DMS153 treated with DMSO at 0.1 percent for 48 hours (cell line): ENCODE results near the gene RASSF4.

Experiments used
- DNase-seq: peaks from one replicate; lab custom pipeline; 2025; ENCODE audit not compliant: unreplicated experiment; lab: John Stamatoyannopoulos, UW

The RASSF4 gene

DNA sequence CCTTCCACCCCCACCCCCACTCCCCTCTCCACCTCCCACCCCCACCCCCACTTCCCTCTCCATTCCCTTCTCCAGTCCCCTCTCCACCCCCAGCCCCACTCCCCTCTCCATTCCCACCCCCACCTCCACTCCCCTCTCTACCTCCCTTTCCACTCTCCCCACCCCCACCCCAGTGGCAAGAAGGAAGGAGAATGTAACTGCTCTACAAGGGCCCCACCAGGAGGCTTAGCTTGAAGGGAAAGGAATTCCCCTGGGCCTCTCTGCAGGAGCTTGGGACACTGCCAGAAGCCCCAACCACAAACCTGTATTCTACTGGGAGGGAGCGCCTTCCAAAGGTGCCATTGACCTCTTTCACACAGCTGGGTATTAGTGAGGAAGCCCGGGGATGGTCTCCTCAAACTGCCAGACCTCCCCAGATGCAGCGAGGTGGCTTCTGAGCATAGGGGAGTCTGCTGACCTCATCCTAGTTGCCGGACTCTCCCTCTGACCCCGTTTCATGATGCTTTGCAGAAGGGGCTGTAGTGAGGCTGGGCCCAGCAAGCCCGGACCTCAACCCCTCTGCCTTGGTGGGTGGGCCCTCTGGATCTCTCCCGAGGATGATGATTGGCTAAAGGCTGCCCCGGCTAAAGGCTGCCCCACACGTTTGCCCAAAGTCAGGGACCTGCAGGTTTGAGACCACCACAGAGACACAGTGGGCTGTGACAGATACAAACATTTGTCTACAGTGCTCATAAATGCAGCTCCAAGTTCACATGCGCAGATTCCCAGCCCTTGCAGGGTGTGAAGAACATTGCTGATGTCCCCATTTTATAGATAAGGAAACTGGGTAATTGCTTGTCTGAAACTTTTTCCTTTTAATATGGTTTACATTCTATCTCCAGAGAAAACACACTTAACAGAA is 16.1 kb downstream of the RASSF4 start:
- DNase-seq = peak; percentile 73

DNA sequence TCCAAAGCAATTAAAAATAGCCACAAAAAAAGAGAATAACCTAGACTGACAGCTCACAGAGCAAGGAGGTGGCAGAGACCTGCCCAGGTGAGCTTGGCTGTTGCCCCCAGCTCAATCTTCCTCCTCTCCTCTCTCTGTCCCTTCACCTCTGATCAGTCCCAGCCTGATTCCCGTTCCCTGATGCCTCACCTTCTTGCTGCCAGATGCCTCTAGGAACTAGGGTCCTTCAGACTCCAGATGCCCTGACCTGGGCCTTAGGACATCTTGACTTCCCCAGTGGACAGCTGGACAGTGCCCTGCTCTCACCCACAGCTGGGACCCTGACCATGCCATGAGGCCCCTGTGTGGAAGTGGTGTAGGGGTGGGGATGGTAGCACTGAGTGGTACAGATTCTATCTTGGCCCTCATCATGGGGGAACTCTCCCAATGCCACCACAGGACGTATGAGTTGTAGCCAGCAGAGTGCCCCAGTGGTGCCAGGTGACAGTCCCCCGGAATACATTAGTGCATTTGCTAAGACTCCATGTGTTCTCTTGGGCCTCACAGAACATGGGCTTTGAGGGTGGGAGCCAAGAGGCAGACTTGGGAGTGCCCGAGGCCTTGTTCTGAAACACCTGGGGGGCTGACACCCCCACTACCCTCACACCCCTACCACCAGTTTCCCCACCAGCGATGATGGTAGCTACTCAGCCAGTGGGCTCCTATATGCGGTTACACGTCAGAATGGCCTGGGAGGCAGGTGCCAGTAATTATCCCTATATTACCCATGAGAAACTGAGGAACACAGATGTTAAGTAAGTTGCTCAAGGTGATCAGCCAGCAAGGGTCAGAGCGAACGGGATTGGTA is 17.0 kb downstream of the RASSF4 start:
- no peak for DNase-seq

DNA sequence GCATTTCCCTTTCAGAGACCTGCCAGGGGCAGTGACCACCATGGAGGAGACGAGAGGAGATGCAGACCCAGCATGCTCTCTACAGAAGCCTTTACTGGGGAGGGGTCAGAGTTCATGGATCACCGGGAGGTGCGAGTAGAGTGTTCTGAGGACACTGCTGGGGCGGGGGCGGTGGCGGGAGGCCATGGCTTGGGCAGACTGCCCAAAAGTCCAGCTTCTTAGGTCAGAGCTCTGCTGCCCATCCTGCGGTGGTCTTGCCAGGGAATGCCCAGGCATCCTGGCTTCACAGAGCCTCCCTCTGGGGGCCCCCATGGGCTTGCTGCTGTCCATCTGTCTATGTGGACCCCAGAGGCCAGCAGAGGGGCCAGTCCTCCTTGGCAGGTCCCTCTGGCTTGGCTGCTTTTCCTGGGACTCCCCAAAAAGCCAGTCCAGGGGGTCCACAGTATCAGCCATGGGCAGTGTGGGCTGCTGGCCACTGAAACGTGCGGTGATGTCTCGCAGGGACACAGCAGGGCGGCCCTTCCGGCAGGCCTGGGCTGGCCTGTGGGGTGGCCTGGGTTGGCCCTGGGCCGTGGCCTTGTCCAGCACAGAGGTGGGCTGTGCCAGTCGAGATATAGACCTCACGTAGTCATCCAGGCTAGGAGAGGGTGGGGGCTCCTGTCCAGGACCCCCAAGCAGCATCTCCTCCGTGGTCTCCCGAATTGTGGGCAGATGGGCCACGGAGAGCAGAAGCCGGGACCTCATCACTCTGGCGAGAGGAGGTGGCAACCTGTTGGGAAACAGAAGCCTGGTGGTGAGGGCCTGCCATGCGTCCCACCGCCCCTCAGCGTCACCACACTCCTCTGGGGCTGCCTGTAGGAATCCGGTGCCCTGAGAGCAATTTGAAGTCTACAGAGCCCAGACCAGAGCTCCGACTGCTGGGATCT is 17.9 kb downstream of the RASSF4 start:
- DNase-seq = no peak

DNA sequence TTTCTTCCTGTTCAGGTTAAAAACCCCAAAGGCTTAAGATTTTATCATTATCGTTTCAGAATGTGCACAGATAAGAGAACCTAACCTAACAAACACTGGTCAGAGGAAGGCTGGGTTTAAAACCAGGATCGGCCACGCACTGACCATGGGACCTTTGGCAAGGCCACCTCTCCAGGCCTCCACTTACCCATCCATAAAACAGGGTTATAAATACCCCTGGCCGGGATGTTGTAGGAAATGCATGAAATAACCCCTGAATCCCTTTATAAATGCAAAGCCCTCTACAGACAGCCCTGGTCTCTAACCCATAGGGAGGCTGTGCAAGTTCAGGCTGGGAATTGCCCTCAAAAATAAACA is 18.6 kb downstream of the RASSF4 start:
- DNase-seq = no peak

DNA sequence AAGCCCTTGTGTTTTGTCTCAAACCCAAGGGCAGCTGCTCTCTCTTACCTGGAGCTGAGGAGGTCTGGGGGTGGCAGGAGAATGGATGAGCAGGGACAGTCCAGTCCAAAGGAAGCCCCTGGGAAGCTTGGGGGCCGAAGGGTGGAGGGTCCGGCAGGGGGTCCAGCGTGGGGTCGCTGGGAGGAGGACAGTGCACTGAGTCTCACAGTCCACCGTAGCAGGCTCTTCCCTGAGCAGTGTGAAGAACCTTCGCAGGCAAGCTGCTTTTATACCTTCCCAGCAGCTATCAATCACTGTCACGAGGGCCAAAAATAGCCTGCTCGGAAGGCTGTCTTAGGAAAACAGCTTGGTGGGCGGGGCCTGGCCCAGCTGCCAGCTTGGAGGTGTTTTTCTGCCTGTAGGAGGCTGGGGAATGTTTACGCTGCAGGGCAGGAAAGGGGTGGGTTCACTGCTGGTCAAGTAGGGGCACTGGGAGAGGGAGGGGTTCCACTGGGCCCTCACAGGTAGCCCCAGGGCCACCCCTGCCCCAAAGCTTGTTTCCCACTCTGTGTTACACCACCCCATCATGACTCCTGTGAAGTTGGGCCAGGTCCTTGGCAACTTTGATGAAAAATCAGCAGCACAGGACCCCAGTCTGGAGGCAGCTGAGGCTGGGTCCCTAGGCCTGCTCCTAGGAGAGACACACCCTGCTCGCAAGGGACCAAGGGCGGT is 19.1 kb downstream of the RASSF4 start, which contains the start of gene DEPP1:
Gene DEPP1, minus strand, starts transcription at position 240 of the 711 bp plus-strand sequence. CDS start 779 bp downstream, outside the sequence.
- DNase-seq = peak; percentile 91

DNA sequence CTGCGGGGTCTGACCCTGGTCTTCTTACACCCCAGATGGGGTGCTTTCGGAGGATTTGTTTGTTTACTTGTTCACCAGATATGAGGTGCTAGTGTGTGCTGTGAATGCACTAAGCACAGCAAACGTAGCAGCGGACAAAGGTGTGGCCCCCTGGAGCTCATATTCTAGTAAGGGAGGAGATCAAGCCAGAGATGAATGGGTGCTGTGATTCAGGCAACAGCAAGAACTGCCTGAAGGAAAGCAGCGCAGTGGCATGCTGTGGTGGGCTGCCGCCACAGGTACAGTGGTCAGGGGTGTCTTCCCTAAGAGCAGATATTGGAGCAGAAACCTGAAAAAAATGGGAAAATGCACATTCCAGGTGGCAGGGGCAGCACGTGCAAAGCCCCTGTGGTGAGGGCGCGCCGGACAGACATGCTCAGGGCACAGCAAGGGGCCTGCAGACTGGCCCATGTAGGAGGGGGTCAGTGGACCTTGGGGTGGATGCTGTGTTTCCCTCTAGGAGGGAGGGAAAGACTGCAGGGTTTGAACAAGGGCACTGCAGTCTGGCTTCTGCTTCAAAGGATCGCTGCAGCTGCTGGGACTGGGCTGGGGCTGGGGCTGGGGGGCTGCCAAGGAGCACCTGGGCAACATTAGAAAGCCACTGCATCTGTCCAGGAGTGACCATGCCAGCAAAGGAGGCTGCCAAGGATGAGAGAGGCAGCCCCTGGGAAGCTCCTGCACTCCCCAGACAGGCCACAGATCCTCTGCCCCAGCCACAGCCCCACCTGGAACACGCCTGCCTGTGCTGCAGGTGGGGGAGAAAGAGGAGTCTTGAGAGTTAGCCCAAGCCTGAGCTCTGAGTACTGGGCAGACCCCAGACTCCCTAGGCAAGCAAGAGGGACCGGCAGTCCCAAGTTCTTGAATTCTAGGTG is 19.9 kb downstream of the RASSF4 start:
- DNase-seq = no peak

DNA sequence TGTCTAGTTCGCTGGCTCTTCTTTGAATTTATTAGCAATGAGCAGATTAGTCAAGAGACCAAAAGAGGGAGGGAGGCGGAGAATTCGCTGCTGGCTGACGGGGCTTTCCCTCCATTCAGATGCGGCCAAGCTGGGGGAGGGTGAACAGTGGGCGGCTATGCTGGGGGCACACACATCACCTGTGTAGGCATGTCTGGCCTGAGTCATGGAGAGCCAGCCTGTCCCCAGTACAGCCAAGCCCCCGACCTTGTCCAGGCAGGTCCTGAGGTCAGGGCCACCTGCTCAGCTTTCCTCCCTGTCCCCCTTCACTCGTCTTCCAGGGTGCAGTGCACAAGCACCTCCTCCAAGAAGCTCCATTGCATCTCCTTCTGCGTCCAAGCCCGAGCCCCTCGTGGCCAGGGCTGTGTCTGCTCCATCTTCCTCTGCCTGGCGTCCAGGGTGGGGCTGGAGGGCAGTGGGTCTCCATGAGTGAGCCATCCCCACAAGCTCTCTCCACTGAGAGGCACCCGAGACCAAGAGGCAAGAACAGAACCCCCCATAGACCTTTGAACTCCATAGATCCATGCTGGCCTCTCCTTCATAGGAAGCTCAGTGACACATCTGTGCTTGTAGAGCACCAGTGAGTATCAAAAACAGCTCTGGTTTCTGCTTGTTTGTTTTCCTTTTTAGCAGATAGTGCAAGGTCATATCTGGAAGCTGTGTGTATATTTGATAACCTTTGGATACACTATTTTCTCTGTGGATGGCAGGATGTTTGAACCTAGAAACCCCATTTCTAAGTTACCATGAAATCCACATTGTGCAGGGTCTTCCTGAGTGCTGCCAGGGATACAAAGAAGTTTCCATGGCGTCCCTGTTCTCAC is 20.9 kb downstream of the RASSF4 start:
- no peak for DNase-seq

DNA sequence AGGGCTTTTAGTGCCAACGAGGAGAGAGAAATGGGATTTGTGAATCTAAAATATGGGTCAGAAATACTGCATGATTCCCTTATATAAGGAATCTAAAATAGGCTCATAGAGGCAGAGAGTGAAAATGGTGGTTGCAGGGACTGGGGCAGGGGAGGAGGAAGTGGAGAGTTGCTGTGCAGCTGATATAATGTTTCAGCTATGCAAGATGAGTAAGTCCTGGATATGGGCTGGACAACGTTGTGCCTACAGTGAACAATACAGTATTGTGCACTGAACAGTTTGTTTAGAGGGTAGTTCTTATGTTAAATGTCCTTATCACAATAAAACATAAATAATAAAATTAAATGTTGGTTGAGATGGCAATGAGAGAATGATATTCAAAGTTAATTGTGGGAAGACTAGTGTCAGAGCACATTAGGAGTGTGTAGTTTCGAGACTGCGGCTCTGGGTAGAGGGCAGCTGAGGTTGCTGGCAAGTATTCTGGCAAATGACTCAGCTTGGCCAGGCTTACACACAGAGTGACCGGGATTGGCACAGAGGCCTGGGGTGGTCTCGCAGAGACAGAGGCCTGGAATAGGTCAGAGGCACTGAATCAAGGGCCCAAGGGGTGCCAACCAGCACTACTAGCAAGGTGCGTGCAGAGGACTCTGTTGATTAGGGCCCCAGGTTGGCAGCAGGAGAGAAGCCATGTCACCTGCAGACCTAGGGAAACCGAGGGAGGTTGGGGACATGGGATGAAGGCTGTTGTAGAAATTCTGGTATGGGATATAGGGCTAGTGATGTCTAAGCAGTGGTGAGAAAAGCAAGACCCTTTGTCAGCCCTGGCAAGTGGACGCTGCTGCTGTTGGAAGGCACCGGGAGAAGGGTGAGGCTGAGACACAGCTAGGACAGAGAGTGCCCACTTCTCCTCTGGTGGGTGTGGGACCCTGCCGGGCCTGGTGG is 21.8 kb downstream of the RASSF4 start:
- no peak for DNase-seq

DNA sequence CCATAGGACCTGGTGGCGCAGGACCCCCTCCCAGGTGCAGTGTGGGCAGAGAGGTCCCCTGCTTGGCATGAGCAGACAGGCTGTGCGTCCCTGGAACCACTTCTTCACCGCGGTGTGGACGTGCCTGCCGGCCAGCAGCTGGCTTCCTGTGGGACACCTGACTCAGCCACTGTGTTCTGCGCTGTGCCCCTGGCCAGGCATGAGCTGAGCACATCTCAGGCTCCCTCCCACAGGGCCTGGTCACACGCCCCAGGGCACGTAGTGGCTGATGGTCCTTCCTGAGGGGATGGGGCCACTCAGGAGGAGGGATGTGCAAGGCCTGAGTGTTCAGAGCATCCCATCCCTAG is 22.5 kb downstream of the RASSF4 start:
- no peak for DNase-seq

DNA sequence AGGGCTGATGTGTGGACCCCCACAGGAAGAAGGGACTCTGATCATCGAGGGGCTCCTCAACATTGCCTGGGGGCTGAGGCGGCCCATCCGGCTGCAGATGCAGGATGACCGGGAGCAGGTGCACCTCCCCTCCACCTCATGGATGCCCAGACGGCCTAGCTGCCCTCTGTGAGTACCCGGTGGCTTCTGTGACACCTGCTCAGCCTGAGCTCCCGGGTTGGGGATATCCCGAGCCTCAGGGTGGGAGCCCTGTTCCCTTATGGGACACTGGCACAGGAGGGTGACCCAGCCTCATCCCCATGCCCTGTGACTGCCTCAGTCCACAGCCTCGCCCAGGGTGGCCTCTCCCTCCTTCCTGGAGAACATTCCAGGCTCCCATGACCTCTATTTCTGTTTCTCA is 22.9 kb downstream of the RASSF4 start:
- no peak for DNase-seq

DNA sequence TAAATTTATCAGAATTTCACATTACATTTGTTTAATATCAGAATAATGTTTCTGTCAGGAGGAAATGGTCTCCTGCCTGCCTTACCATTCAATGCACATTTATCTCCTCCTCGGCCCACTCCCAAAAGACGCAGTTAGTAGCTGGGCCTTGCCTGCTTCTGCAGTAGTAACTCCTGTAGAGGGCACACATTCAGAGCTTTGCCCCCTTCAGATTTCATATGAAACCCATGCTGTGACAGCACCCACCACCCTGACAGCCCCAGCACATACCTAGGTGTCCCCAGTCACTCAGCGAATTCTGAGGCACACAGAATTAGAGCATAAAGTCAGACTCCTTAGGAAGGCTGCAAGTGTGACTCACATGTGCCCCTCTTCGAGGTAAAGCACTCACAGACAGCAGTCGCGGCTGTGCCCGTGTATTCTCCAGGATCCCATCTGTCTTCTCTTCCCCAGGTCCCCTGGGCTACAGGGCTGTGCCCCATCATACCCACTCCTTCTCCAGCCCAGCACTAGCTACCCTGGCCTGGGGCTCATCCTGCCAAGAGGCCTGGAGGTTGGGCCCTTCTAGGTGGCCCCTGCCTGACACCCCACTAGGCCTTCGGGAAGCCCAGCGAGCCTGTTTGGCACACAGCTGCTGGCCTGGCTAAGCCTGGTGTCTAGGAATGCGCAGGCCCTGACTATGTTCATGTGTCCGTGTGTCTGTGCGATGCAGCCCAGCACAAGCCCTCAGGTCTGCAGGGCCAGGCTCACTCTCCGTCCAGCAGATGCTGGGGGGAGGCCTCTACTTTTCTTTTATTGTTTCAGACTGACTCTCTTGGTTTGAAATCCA is 23.7 kb downstream of the RASSF4 start:
- no peak for DNase-seq

DNA sequence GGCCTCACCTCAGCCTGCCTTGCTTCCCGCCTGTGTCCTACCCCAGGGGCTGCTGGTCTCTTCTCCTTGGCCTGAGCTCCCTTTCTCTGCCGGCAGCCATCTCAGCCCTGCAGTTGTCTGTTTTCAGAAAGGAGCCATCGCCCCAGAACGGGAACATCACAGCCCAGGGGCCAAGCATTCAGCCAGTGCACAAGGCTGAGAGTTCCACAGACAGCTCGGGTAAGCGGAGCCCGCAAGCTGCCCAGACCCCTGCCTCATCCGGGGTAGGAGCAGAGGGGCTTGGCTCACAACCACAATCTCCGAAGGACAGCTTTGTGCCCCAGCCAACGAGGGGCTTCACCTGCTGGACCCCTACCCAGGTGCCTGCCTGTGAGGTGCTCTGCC is 24.3 kb downstream of the RASSF4 start:
- no peak for DNase-seq

DNA sequence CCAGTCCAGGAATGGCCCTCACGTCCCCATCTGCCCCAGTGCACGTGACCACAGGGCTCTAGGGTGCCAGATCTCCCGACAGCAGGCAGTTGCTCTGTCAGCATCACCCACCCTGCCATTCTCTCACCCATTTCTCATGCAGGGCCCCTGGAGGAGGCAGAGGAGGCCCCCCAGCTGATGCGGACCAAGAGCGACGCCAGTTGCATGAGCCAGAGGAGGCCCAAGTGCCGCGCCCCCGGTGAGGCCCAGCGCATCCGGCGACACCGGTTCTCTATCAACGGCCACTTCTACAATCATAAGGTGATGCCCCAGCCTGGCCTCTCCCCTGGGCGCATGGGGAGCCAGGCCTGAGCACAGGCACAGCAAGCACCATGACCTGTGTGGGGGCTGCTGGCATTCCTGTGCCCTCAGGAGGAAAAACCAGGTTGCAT is 25.1 kb downstream of the RASSF4 start:
- DNase-seq = no peak

DNA sequence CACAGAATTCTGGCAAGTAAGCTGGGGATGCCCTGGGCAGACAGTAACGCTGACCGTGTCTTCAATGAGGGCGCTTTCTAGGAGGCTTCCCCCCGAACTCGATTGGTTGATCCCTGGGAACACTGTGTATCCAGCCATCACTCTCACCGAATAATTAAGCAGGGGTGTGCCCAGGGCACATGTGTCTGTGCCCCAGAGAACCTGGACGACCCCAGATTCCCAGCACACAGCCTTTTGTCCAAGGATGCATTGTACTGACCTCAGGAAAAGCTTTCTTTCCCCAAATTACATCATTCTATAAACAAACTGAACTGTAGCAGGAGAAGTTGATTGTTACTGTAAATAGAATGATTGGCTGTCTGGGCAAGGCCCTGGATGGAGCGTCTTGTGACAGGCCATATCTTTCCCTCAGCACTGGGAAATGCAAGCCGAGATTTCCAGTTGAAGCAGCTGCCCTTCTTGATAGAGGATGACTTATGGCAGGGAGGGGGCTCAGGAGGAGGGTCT is 25.6 kb downstream of the RASSF4 start:
- no peak for DNase-seq

DNA sequence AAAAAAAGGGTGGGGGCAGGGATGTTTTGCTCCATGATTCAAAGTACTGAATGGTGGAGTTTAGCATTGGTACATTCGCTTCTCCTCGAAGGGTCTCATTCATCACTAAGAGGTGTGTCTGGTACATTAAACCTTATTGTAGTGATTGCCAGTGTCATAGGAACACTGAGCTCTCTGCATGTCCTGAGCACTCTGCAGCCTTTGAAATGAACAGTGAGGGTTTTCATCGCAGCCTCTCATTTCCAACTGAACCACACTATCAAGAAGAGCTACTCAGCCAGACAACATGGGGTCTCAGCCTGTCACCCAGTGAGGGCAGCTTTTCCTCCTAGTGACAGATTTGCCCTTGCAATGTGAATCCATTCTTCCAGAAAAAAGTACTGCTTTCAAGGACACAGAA is 26.6 kb downstream of the RASSF4 start:
- no peak for DNase-seq

DNA sequence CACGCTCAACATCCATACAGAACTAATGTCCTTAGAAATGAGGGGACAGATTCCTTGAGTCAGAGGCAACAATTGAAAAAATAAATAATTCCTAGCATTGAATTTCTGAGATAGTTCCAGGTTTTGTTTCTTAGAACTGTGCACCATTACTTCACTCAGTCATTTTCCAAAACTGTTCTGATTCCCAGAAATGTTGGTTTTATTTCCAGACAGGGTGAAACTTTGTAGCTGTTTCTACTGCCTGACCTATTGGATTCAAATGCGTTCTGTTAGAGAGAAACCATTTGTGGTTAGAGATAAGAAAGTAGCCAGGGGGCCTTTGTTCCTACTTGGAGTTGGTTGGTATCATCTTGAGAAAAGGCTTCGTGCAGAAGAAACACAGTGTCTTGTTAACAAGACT is 27.1 kb downstream of the RASSF4 start:
- no peak for DNase-seq
